Activated T-helper 1 cell treated with anti-CD3 and anti-CD28 coated beads, Interleukin-12 subunit alpha, Interleukin-12 subunit beta, Interleukin-2, Interleukin-4 antibody, amounts not matched to agents 30 ng/mL and 10 ng/mL and 1 ng/mL, durations not matched to agents 14 hours and 24 hours and 36 hours (primary cell): ENCODE data around the gene CRY2. TPM values are rescaled to one million over a fixed set of nuclear protein-coding genes. Genes with fewer than 3 reads are reported as not detected.

ENCODE experiments used
- DNase-seq: peaks from one replicate; pipeline ENCODE4 v3.0.0; 2021; ENCODE audit warnings: low spot score
- H3K27ac Mint-ChIP-seq: one replicate; pipeline ENCODE4 v1.8.0; 2021; ENCODE audit warnings: mild to moderate bottlenecking, mixed read lengths
- H3K27me3 Mint-ChIP-seq: one replicate; pipeline ENCODE4 v1.8.0; 2022; ENCODE audit warnings: mild to moderate bottlenecking, moderate library complexity, mixed read lengths; ENCODE audit not compliant: insufficient read depth
- H3K36me3 Mint-ChIP-seq: one replicate; pipeline ENCODE4 v1.8.0; 2021; ENCODE audit warnings: low read depth, mixed read lengths
- H3K4me1 Mint-ChIP-seq: one replicate; pipeline ENCODE4 v1.8.0; 2021; ENCODE audit warnings: low read depth, mixed read lengths
- H3K4me3 Mint-ChIP-seq: one replicate; pipeline ENCODE4 v1.8.0; 2021; ENCODE audit warnings: mild to moderate bottlenecking, moderate library complexity, mixed read lengths
- H3K9me3 Mint-ChIP-seq: one replicate; pipeline ENCODE4 v1.8.0; 2021; ENCODE audit warnings: mixed read lengths
- intact Hi-C: fragments of 100-400 bp; cut with micrococcal nuclease; formaldehyde crosslinking; loops from one replicate; pipeline ENCODE4 v1.15.1; 2024
- total RNA-seq: library from RNA; stranded (reverse); gene quantifications from 2 replicates; pipeline ENCODE4 v1.2.3, GENCODE V29; 2022

CRY2 gene
- total RNA-seq, 1 donor from 2014 or later, result 23.7 TPM

DNA sequence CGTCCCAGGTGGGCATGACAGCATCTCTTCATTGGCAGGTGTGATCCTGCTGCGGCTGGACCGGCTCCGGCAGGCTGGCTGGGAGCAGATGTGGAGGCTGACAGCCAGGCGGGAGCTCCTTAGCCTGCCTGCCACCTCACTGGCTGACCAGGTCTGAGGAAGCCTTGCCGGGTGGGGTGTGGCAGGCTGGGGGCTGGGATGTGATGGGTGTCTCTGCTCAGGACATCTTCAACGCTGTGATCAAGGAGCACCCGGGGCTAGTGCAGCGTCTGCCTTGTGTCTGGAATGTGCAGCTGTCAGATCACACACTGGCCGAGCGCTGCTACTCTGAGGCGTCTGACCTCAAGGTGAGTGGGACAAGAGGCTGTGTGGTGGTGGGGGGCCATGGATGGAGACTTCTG lies 78.7 kb downstream of the CRY2 start:
- H3K9me3 Mint-ChIP-seq, result no peaks in the 10 kb centered on the region
- H3K27me3 Mint-ChIP-seq, result peaks cover 27% of the 10 kb centered on the region
- peaks cover 4% of the 10 kb centered on the region for H3K36me3 Mint-ChIP-seq
- H3K27ac Mint-ChIP-seq, result no peak overlapping the region
- H3K4me3 Mint-ChIP-seq, result no peak overlapping the region
- DNase-seq, result no peak
- peaks cover 14% of the 10 kb centered on the region for H3K4me1 Mint-ChIP-seq
- intact Hi-C loops, result no loop called here

DNA sequence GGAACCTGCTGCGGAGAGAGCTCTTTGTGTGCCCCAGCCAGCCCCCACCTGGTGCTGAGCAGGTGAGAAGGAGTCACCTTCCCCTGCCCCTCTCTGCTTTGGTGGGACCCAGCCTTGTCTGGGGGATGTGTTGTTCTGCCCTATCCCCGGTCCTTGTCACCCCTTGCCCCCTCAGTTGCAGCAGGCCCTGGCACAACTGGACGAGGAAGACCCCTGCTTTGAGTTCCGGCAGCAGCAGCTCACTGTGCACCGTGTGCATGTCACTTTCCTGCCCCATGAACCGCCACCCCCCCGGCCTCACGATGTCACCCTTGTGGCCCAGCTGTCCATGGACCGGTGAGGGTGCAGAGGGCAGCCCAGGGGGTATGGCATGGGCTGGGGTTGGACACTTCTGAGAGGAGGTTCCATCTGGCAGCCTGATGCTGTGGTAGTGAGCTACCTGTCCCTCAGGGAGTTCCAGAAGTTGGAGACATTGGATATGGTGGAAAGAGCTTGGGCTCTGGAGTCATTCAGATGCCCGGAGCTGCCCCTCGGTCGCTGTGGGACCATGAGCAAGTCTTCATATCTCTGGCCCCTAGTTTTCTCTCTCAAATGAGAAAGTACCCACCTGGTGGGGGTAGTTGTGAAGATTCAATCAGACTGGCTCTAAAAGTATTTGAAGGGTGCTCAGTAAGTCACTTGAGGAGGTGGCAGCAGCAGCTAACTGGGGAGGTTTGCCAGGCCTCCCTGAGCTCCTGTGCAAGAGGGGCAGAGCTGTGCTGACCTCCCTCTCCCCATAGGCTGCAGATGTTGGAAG lies 79.5 kb downstream of the CRY2 start:
- Mint-ChIP-seq H3K9me3 (no peaks in the 10 kb centered on the region), H3K4me3 (no peak overlapping the region), H3K27me3 (peaks cover 20% of the 10 kb centered on the region), H3K4me1 (peaks cover 21% of the 10 kb centered on the region), H3K27ac (no peak overlapping the region), H3K36me3 (peaks cover 4% of the 10 kb centered on the region)
- intact Hi-C loops, result no loop called here
- no peak for DNase-seq

DNA sequence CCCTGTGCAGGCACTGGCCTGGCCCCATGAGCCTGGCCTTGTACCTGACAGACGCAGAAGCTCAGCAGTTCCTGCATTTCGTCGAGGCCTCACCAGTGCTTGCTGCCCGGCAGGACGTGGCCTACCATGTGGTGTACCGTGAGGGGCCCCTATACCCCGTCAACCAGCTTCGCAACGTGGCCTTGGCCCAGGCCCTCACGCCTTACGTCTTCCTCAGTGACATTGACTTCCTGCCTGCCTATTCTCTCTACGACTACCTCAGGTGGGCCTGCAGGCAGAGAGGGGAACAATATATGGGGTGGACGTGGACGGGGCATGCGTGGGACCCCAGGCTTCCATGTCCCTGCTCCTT lies 80.0 kb downstream of the CRY2 start:
- Mint-ChIP-seq H3K4me3 (no peak overlapping the region), H3K9me3 (no peaks in the 10 kb centered on the region), H3K36me3 (peaks cover 5% of the 10 kb centered on the region), H3K27ac (no peak overlapping the region), H3K27me3 (peaks cover 19% of the 10 kb centered on the region), H3K4me1 (peaks cover 21% of the 10 kb centered on the region)
- intact Hi-C loops, result no loop called here
- no peak for DNase-seq

DNA sequence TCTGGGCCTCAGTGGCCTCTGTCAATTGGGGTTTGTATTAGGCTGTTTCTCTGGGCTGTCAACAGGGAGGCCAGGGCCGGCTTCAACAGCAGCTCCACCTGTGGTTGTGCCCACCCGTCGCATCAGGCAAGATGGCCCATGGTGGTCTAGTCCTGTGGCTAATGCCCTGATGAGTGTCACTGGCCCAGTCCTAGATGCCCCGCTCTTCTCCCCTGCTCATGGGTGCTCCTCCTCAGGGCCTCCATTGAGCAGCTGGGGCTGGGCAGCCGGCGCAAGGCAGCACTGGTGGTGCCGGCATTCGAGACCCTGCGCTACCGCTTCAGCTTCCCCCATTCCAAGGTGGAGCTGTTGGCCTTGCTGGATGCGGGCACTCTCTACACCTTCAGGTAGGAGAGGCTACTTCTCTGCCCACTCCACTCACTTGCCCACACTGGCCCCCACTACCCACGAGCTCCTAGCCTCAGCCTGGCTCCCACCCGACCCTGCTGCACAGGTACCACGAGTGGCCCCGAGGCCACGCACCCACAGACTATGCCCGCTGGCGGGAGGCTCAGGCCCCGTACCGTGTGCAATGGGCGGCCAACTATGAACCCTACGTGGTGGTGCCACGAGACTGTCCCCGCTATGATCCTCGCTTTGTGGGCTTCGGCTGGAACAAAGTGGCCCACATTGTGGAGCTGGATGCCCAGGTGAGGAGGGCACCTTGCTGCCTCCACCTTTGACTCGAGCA lies 80.6 kb downstream of the CRY2 start:
- Mint-ChIP-seq H3K4me3 (no peak overlapping the region), H3K9me3 (no peaks in the 10 kb centered on the region), H3K27ac (no peak overlapping the region), H3K4me1 (peaks cover 21% of the 10 kb centered on the region), H3K27me3 (peaks cover 19% of the 10 kb centered on the region), H3K36me3 (peaks cover 7% of the 10 kb centered on the region)
- intact Hi-C loops, result no loop called here
- DNase-seq, result no peak

DNA sequence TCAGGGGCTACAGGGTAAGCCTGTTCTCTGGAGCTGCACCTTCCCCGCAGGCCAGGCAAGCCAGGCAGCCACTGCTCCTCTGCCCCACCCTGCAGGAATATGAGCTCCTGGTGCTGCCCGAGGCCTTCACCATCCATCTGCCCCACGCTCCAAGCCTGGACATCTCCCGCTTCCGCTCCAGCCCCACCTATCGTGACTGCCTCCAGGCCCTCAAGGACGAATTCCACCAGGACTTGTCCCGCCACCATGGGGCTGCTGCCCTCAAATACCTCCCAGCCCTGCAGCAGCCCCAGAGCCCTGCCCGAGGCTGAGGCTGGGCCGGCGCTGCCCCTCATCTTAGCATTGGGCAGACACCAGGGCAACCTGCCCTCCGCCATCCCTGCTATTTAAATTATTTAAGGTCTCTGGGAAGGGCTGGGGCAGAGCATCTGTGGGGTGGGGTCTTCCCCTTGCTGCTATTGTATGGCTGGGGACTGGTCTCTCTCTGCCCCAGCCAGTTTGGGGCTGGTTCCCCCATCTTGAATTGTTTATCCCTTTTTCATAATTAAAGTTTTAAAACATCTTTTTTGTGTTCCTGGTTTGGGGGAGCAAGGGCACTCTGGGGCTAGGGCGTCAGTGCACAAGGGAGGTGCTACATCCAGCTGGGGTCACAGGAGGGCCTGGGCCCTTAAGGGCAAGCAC lies 81.4 kb downstream of the CRY2 start:
- H3K4me3 Mint-ChIP-seq, result no peak overlapping the region
- H3K27me3 Mint-ChIP-seq, result peaks cover 14% of the 10 kb centered on the region
- DNase-seq, result no peak
- peaks cover 21% of the 10 kb centered on the region for H3K4me1 Mint-ChIP-seq
- no peak overlapping the region for H3K27ac Mint-ChIP-seq
- H3K36me3 Mint-ChIP-seq, result peaks cover 7% of the 10 kb centered on the region
- H3K9me3 Mint-ChIP-seq, result no peaks in the 10 kb centered on the region
- intact Hi-C loops, result no loop called here

DNA sequence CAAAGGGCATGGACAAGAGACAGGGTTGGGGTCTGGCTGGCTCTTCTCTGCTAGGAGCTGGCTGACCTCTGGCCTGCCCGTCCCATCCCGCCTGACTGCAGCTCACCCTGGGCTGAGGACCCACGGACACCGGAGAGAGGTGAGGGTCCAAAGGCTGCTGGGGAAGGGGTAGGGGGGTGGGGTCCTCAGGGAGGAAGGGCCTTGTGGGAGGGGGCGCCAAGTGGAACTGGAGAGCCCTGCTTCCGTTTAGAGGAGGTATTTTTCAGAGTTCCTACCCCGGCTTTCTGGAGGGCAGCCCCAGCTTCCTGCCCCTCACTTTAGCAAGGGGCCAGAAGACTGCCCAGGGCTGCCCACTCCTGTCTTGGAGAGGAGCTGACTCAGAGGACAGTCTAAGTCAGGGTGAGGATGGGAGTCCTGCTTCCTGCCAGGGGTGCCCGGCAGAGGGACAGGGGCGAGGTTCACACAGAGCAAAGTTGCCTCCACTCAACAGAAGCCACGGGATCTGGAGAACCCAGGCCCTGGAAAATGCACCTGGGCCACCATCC lies 82.3 kb downstream of the CRY2 start:
- H3K36me3 Mint-ChIP-seq, result peaks cover 9% of the 10 kb centered on the region
- intact Hi-C loops, result no loop called here
- no peaks in the 10 kb centered on the region for H3K9me3 Mint-ChIP-seq
- no peak for DNase-seq
- peaks cover 6% of the 10 kb centered on the region for H3K27me3 Mint-ChIP-seq
- H3K4me3 Mint-ChIP-seq, result peak overlapping the region; percentile 5
- H3K27ac Mint-ChIP-seq, result peak overlapping the region; percentile 51
- peaks cover 21% of the 10 kb centered on the region for H3K4me1 Mint-ChIP-seq

DNA sequence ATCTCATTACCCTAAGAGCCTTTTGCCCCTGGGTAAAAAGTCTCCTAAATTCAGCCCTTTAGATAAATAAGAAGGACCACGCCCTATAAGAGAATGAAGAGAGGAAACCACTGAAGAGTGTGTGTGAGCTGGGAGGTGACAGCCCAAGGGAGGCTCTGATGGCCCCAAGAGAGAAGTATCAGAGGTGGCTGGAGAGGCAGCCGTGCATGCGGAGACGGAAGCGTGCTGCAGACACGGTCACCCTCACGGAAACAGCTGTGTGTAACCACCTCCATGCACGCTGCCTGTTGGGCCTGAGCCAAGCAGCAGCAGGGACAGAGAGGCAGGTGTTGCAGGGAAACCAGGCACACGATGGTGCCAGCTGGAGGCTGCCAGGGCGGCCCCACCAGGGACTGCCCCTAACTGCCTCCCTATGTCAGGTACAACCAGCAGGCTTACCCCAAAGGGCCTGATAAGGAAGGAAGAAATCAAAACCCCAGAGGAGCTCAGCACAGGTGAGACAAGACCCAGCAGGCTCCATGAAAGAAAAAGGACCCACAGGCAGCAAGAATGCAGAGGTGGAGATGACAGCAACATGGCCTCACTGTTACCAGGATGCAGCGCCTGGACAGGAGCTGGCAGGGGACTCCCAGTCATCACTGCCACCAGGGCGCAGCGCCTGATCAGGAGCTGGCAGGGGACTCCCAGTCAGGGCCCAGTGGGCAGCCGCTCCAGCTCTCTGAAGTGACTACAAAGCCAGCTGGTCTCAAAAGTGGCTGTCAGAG lies 82.9 kb downstream of the CRY2 start:
- H3K9me3 Mint-ChIP-seq, result no peaks in the 10 kb centered on the region
- H3K27me3 Mint-ChIP-seq, result no peaks in the 10 kb centered on the region
- H3K4me1 Mint-ChIP-seq, result peaks cover 21% of the 10 kb centered on the region
- DNase-seq, result no peak
- peaks cover 9% of the 10 kb centered on the region for H3K36me3 Mint-ChIP-seq
- peak overlapping the region; percentile 51 for H3K27ac Mint-ChIP-seq
- intact Hi-C loops, result no loop called here
- peak overlapping the region; percentile 29 for H3K4me3 Mint-ChIP-seq

DNA sequence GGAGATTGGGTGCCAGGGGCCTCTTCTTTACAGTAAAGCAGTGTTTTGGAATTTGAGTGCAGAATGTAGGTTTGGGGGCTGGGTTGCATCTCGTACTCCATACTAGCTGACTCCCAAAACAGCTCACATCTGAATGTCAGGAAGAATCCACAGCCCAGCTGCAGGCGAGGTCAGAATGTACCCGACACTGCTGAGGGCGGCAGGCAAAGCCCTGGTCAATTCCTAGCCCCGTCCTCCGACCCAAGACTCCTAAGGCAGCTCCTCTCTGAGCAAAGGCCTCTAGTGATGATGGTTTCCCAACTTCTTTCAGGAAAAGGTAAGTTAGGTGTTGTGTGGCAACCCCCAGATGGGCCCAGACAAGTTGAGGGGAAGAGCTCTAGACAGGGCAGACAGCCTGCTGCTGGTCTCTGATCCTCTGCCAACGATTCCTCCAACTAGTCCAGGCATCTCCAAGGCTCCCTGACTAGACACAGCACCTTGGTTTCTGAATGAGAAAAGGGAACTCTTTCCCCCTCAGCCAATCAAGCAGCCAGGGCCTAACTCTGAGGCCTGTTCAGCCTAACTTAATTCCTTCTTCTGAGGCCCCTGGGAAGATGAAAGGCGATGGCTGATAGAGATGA lies 83.8 kb downstream of the CRY2 start:
- H3K27ac Mint-ChIP-seq, result no peak overlapping the region
- peaks cover 21% of the 10 kb centered on the region for H3K4me1 Mint-ChIP-seq
- DNase-seq, result no peak
- no peaks in the 10 kb centered on the region for H3K9me3 Mint-ChIP-seq
- no peak overlapping the region for H3K4me3 Mint-ChIP-seq
- peaks cover 9% of the 10 kb centered on the region for H3K36me3 Mint-ChIP-seq
- intact Hi-C loops, result no loop called here
- H3K27me3 Mint-ChIP-seq, result no peaks in the 10 kb centered on the region

DNA sequence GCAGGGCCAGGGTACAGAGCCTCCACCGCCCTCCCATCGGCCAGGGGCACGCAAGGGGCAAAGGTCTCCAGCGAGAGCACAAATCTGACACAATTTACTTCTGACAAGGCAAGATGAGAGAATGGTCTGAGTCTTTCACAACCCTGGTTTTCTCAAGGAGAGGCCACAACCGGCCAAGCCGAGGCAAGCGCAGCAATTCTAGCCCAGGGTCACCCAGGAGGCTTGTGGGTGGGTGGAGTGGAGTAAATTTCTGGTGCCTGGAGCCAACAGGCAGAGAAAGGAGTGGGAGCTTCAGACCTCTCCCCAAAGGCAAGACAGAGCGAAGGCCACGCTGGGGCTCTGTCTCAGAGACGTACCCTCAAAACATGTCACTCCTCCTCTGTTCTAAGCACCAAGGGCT lies 84.5 kb downstream of the CRY2 start:
- no peak for DNase-seq
- Mint-ChIP-seq H3K27ac (no peak overlapping the region), H3K9me3 (no peaks in the 10 kb centered on the region), H3K36me3 (peaks cover 10% of the 10 kb centered on the region), H3K27me3 (no peaks in the 10 kb centered on the region), H3K4me3 (no peak overlapping the region), H3K4me1 (peaks cover 21% of the 10 kb centered on the region)
- intact Hi-C loops, result no loop called here

DNA sequence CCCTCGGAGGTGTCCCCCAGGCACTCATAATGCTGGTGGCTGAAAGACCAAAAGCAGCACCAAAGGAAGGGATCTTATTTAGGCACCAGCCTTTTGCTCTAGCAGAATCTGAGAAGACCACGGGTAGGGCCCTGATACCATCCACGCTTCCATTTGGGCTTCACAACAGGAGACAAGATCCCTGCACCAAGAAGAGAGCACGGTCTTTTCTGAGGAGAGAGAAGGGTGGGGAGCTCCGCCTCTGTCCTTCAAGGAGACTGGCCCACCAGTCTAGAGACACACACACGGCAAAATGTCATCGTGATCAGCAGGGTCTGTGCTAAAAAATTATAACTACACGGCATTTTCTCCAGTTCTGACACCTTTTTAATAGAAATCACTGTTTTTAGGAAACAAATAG lies 84.9 kb downstream of the CRY2 start:
- DNase-seq, result no peak
- no peaks in the 10 kb centered on the region for H3K27me3 Mint-ChIP-seq
- H3K4me3 Mint-ChIP-seq, result no peak overlapping the region
- peaks cover 21% of the 10 kb centered on the region for H3K4me1 Mint-ChIP-seq
- H3K9me3 Mint-ChIP-seq, result no peaks in the 10 kb centered on the region
- H3K27ac Mint-ChIP-seq, result no peak overlapping the region
- intact Hi-C loops, result no loop called here
- H3K36me3 Mint-ChIP-seq, result peaks cover 10% of the 10 kb centered on the region
